Activated naive CD8-positive, alpha-beta T cell treated with anti-CD3 and anti-CD28 coated beads, Interleukin-2, amount 50 U/mL, for 24 hours (primary cell): ENCODE data around the gene AQP10.
A peak's percentile ranks its signal among the peaks of the same experiment; 100 is the strongest.
"Not testable (repeated sequence)": the region's sequence is repeated elsewhere in the genome, so short reads cannot be mapped to it uniquely, and the experiment has no call there.

Experiments
- ATAC-seq: fragments of 150-1000 bp; cut with Tn5 transposase; one replicate; pipeline ENCODE4 v1.10.0; 2021
- DNase-seq: peaks from one replicate; pipeline ENCODE4 v3.0.0; 2021
- H3K27ac Mint-ChIP-seq: one replicate; pipeline ENCODE4 v1.8.0; 2021; ENCODE audit warnings: mild to moderate bottlenecking, mixed read lengths
- H3K27me3 Mint-ChIP-seq: one replicate; pipeline ENCODE4 v1.8.0; 2021; ENCODE audit warnings: mixed read lengths
- H3K36me3 Mint-ChIP-seq: one replicate; pipeline ENCODE4 v1.8.0; 2021; ENCODE audit warnings: low read depth, mixed read lengths
- H3K4me1 Mint-ChIP-seq: one replicate; pipeline ENCODE4 v1.8.0; 2021; ENCODE audit warnings: mixed read lengths
- H3K4me3 Mint-ChIP-seq: one replicate; pipeline ENCODE4 v1.8.0; 2021; ENCODE audit warnings: mild to moderate bottlenecking, moderate library complexity, mixed read lengths
- H3K9me3 Mint-ChIP-seq: one replicate; pipeline ENCODE4 v1.8.0; 2021; ENCODE audit warnings: mixed read lengths

AQP10 gene

GRCh38 chr1:154371436-154371835, 50.5 kb downstream of the AQP10 start:
- no peaks in the 10 kb centered on the region for H3K36me3 Mint-ChIP-seq

GRCh38 chr1:154373777-154374357, 53.0 kb downstream of the AQP10 start:
- not testable (repeated sequence) for H3K9me3 Mint-ChIP-seq, H3K36me3 Mint-ChIP-seq, H3K27me3 Mint-ChIP-seq, H3K4me3 Mint-ChIP-seq, H3K27ac Mint-ChIP-seq
- H3K4me1 Mint-ChIP-seq = peaks cover 12% of the 10 kb centered on the region
- ATAC-seq (peak; percentile 40), DNase-seq (peak; percentile 40)

More at GRCh38 chr1:154371436-154371835, 50.5 kb downstream of the AQP10 start:
- ATAC-seq = no peak
- Mint-ChIP-seq H3K27ac (no peak overlapping the region), H3K4me3 (no peak overlapping the region), H3K27me3 (no peaks in the 10 kb centered on the region), H3K9me3 (no peaks in the 10 kb centered on the region), H3K4me1 (peaks cover 13% of the 10 kb centered on the region)
- DNase-seq = no peak
